ENCODE data around the gene TMC2. TPM values are rescaled to one million over a fixed set of nuclear protein-coding genes. Genes with fewer than 3 reads are reported as not detected.
A peak's percentile ranks its signal among the peaks of the same experiment; 100 is the strongest.

Gene TMC2
- total RNA-seq, 1 donor, result not detected

- DNase-seq (ENCODE audit: low read depth), result no peak
- H3K4me3 ChIP-seq (ENCODE audit: low read depth, low read length), result no peak overlapping the region
- TF ChIP-seq CTCF (IDR thresholded peaks at IDR 0.05; ENCODE audit: insufficient read depth, low read length), result no peak
Observed at GRCh38 chr20:2637246-2637645, 100.9 kb downstream of the TMC2 start.

- H3K4me3 ChIP-seq (ENCODE audit: low read depth, low read length), result no peak overlapping the region
- DNase-seq (ENCODE audit: low read depth), result no peak
- TF ChIP-seq CTCF (IDR thresholded peaks at IDR 0.05; ENCODE audit: insufficient read depth, low read length), result no peak
Observed at GRCh38 chr20:2640260-2640659, 103.9 kb downstream of the TMC2 start.

- no peak for DNase-seq (ENCODE audit: low read depth)
- TF ChIP-seq CTCF (IDR thresholded peaks at IDR 0.05; ENCODE audit: insufficient read depth, low read length), result no peak
- H3K4me3 ChIP-seq (ENCODE audit: low read depth, low read length), result no peak overlapping the region
Observed at GRCh38 chr20:2640899-2641298, 104.5 kb downstream of the TMC2 start.

GRCh38 chr20:2643708-2644107, 107.3 kb downstream of the TMC2 start:
- TF ChIP-seq CTCF (IDR thresholded peaks at IDR 0.05; ENCODE audit: insufficient read depth, low read length), result no peak
- DNase-seq (ENCODE audit: low read depth), result no peak
- H3K4me3 ChIP-seq (ENCODE audit: low read depth, low read length), result no peak overlapping the region

GRCh38 chr20:2651772-2652723, 115.7 kb downstream of the TMC2 start, which contains the start of gene NOP56:
Gene NOP56, plus strand, starts transcription at chr20:2652632. Its CDS starts 29 bp downstream, at chr20:2652661.
- peak; percentile 87 for DNase-seq (ENCODE audit: low read depth)
- peak within 1 kb of the TSS; percentile 99 for H3K4me3 ChIP-seq (ENCODE audit: low read depth, low read length)
- no peak for TF ChIP-seq CTCF (IDR thresholded peaks at IDR 0.05; ENCODE audit: insufficient read depth, low read length)

GRCh38 chr20:2652724-2653555, 116.6 kb downstream of the TMC2 start:
- DNase-seq (ENCODE audit: low read depth), result peak; percentile 10
- TF ChIP-seq CTCF (IDR thresholded peaks at IDR 0.05; ENCODE audit: insufficient read depth, low read length), result no peak
- H3K4me3 ChIP-seq (ENCODE audit: low read depth, low read length), result peak overlapping the region; percentile 99

Measured in fibroblast of the aortic adventitia (primary cell).